COLO668 (cell line): ENCODE measurements around the gene CHST13.
"Not testable (repeated sequence)": the region's sequence is repeated elsewhere in the genome, so short reads cannot be mapped to it uniquely, and the experiment has no call there.

Experiments
- DNase-seq: peaks from one replicate; lab custom pipeline; 2025; ENCODE audit not compliant: unreplicated experiment; lab: John Stamatoyannopoulos, UW

Gene CHST13

GRCh38 chr3:126581569-126581968, 57.6 kb downstream of the CHST13 start:
- DNase-seq, result no peak

- no peak for DNase-seq
Observed at GRCh38 chr3:126582311-126582710, 58.4 kb downstream of the CHST13 start.

GRCh38 chr3:126591515-126591914, 67.6 kb downstream of the CHST13 start:
- not testable (repeated sequence) for DNase-seq
